Mucosa of descending colon (tissue), 3 donors: ENCODE measurements around the gene FOXP2. TPM values are rescaled to one million over a fixed set of nuclear protein-coding genes. Genes with fewer than 3 reads are reported as not detected.

Experiments
- ATAC-seq: fragments of 200-7000 bp; cut with Tn5 transposase; one replicate; pipeline ENCODE4 v1.9.1; 2020; ENCODE audit warnings: mild to moderate bottlenecking, moderate library complexity
- DNase-seq, 3 donors: peaks; one replicate each; pipeline ENCODE4 v3.0.0-alpha.2; 2020
- H3K36me3 ChIP-seq: fragments of 200-600 bp; one replicate; pipeline ENCODE4 v1.8.0; 2021; ENCODE audit warnings: low read depth, mild to moderate bottlenecking
- H3K4me1 ChIP-seq: fragments of 200-600 bp; one replicate; pipeline ENCODE4 v1.8.0; 2021; ENCODE audit warnings: low read depth, mild to moderate bottlenecking
- H3K4me3 ChIP-seq: fragments of 200-600 bp; one replicate; pipeline ENCODE4 v1.8.0; 2021; ENCODE audit warnings: mild to moderate bottlenecking
- H3K9me3 ChIP-seq: fragments of 200-600 bp; one replicate; pipeline ENCODE4 v1.8.0; 2021; ENCODE audit warnings: mild to moderate bottlenecking
- CTCF ChIP-seq: fragments of 200-600 bp; IDR thresholded peaks from one replicate; pipeline ENCODE4 v1.8.0; 2022; ENCODE audit warnings: antibody characterized with exemption, mild to moderate bottlenecking
- intact Hi-C, 2 donors: fragments of 100-400 bp; cut with DNase I in 1 of 2; cut with micrococcal nuclease in 1 of 2; formaldehyde crosslinking; loops; one replicate each; pipeline versions ENCODE4 v1.11.0 to v1.11.1; 2022; cut with DNase I, micrococcal nuclease
- total RNA-seq, 3 donors: library from RNA; stranded (reverse); fragmentation: NEBNext Ultra II Directional in 2 of 3; extraction: Animal tissue kit (Norgen Biotek cat#: 25700) in 2 of 3; gene quantifications; one replicate each; pipeline versions ENCODE4 v1.2.1 to v1.2.4, GENCODE V29; 2021 to 2023
- donor health status: DM: no; HTN: no; CAD: no; lungs with moderate emphysema.
- donor health status: DM: no; HTN: no; CAD: no.
- donor health status: DM: no; HTN: yes; CAD: no.

Gene FOXP2
- total RNA-seq, 3 donors from 2014 or later: 14.9 to 88.0 (median 17.2) TPM

DNA sequence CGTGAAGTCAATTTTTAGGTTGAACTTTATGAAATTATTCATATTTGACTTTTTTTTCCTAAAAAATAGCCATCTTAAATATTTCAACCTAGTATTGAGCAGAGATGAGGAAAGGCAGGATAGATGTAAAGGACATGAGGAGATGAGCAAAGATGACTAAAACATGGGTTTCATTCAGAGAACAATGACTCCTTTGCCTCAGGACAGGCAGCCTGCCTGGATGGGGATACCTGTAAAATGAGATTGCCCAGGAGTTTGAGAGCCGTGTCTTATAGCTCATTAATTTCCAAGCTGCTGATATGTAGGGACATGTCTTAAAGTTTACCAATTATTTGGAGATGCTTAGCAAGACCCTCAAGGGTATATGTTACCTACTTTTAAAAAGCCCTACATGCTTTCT lies 263.5 kb downstream of the FOXP2 start:
- H3K9me3 ChIP-seq: no peaks in the 10 kb centered on the region
- DNase-seq (no peak), ATAC-seq (no peak)
- TF ChIP-seq CTCF: no peak
- H3K4me3 ChIP-seq: no peak overlapping the region
- intact Hi-C loops: no loop called here
- no peaks in the 10 kb centered on the region for H3K4me1 ChIP-seq
- no peaks in the 10 kb centered on the region for H3K36me3 ChIP-seq

- no peak overlapping the region for H3K4me3 ChIP-seq
- H3K36me3 ChIP-seq: no peaks in the 10 kb centered on the region
- H3K4me1 ChIP-seq: no peaks in the 10 kb centered on the region
- TF ChIP-seq CTCF: no peak
- no peak for ATAC-seq
- no peak for DNase-seq
- intact Hi-C loops: no loop called here
- H3K9me3 ChIP-seq: no peaks in the 10 kb centered on the region
Observed at GRCh38 chr7:114687238-114687637, 272.6 kb downstream of the FOXP2 start.

GRCh38 chr7:114688443-114689055 lies 273.9 kb downstream of the FOXP2 start:
- H3K4me1 ChIP-seq: no peaks in the 10 kb centered on the region
- no peak for TF ChIP-seq CTCF
- intact Hi-C loops: no loop called here
- ATAC-seq: no peak
- H3K4me3 ChIP-seq: no peak overlapping the region
- DNase-seq: no peak
- H3K36me3 ChIP-seq: no peaks in the 10 kb centered on the region
- no peaks in the 10 kb centered on the region for H3K9me3 ChIP-seq

DNA sequence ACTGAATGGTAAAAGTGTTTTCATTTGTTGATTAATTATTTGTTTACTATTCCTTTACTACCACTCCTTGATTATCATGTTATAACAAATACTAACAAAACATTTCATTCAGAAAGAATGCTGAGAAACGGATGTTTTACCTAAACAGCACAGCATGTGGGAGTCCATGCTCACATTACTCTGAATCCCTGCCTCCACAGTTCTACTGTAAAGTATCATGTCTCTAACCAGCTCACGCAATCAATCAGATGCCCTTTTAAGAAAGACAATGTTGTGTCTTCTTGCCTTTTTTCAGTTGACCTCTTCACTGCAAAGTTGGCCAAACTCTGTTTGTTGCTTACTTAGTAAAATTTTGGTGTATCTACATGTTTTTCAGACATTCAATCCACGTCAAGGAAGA lies 274.8 kb downstream of the FOXP2 start:
- no peak for DNase-seq
- ATAC-seq: no peak
- Histone ChIP-seq H3K4me1 (no peaks in the 10 kb centered on the region), H3K9me3 (no peaks in the 10 kb centered on the region), H3K36me3 (no peaks in the 10 kb centered on the region), H3K4me3 (no peak overlapping the region)
- intact Hi-C loops: no loop called here
- TF ChIP-seq CTCF: no peak

GRCh38 chr7:114691605-114692004 lies 277.0 kb downstream of the FOXP2 start:
- TF ChIP-seq CTCF: no peak
- DNase-seq (no peak), ATAC-seq (no peak)

GRCh38 chr7:114695182-114695581 lies 280.6 kb downstream of the FOXP2 start:
- Histone ChIP-seq H3K36me3 (no peaks in the 10 kb centered on the region), H3K4me1 (no peaks in the 10 kb centered on the region), H3K4me3 (no peak overlapping the region), H3K9me3 (no peaks in the 10 kb centered on the region)
- DNase-seq: no peak
- ATAC-seq: no peak
- intact Hi-C loops: no loop called here
- no peak for TF ChIP-seq CTCF

More at GRCh38 chr7:114691605-114692004, 277.0 kb downstream of the FOXP2 start:
- H3K9me3 ChIP-seq: no peaks in the 10 kb centered on the region
- H3K4me1 ChIP-seq: no peaks in the 10 kb centered on the region
- H3K4me3 ChIP-seq: no peak overlapping the region
- no peaks in the 10 kb centered on the region for H3K36me3 ChIP-seq
- intact Hi-C loops: no loop called here
